Measurements from ENCODE around the gene AKAP6.

Gene AKAP6

GRCh38 chr14:32330351-32331111 lies 1.4 kb downstream of the AKAP6 start:
- FAIRE-seq (no peak), DNase-seq (ENCODE audit: extremely low spot score, insufficient read length, low read depth) (no peak)

- DNase-seq (ENCODE audit: extremely low spot score, insufficient read length, low read depth) (no peak), FAIRE-seq (no peak)
Measured at GRCh38 chr14:32331206-32331605, 2.1 kb downstream of the AKAP6 start.

- no peak for FAIRE-seq
- DNase-seq (ENCODE audit: extremely low spot score, insufficient read length, low read depth): no peak
Measured at GRCh38 chr14:32332415-32333316, 3.6 kb downstream of the AKAP6 start.

DNA sequence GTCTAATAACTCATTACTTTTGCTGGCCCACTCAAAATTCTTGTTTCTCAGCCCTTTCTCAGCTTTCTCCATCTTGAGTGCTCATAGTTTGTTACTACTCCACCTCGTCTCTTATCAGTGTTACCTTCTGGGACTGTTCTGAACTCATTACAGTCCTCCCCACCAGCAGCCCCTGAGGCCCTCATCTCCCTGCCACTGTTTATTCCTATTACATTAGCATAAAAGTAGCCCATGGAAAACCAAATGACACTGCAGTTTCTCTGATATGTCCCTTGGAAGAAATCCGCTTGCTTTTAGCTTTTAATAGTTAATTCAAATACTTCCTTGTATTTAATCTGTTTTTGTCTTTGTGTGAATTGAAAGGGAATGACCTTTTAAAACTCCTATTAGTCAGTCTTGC lies 7.6 kb downstream of the AKAP6 start:
- FAIRE-seq (no peak), DNase-seq (ENCODE audit: extremely low spot score, insufficient read length, low read depth) (no peak)

DNA sequence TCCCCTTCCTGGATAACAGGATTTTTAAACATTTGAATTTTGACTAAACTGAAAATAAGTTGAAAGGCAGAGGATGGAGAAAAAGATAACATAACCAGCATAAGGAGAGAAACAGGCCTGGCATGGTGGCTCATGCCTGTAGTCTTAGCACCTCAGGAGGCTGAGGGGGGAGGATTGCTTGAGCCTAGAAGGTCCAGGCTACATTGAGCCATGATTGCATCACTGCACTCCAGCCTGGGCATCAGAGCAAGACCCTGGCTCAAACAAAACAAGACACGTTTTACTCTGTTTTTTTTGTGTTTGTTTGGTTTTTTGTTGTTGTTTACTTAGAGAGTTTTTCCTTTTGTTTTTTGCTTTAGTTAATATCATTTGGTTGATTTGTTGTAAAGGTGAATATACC lies 8.7 kb downstream of the AKAP6 start:
- no peak for FAIRE-seq
- DNase-seq (ENCODE audit: extremely low spot score, insufficient read length, low read depth): no peak

DNA sequence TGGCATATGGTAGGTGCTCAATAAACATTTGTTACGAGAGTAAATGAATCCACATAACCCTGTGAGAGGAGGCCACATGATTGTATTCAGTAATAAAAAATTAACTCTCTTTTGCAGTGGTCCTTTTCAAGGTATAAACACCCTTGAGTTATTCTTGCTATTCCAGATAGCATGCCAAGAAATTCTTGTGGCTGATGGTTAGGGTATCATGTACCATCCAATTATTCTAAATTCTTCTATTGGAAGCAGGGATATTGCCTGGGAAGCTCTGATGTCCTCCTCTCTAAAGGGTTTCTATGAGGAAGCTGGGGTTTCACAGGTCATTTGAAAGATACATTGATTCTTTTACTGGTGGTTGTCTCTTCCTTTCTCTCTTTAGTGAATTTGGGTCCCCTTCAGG lies 10.1 kb downstream of the AKAP6 start:
- DNase-seq (ENCODE audit: extremely low spot score, insufficient read length, low read depth) (no peak), FAIRE-seq (no peak)

GRCh38 chr14:32341947-32342846 lies 13.1 kb downstream of the AKAP6 start:
- DNase-seq (ENCODE audit: extremely low spot score, insufficient read length, low read depth) (no peak), FAIRE-seq (no peak)

DNA sequence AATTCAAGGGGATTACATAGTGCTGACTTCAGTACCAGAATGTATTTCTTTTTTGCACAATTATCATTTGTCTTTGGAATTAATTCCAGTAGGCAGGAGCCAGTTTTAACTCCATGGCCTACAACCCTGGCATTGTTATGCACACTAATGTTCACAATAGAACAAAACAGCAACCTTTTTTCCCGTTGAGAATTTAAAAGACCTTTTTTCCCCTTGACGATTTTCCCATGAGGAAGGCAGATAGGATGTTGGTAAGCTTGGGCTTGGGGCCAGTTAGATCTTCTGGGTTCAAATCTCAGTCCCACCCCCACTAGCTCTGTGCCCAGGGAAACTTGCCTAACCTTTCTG lies 13.7 kb downstream of the AKAP6 start:
- FAIRE-seq (no peak), DNase-seq (ENCODE audit: extremely low spot score, insufficient read length, low read depth) (no peak)

GRCh38 chr14:32343926-32344430 lies 14.9 kb downstream of the AKAP6 start:
- DNase-seq (ENCODE audit: extremely low spot score, insufficient read length, low read depth) (no peak), FAIRE-seq (no peak)

GRCh38 chr14:32345311-32345791 lies 16.3 kb downstream of the AKAP6 start:
- DNase-seq (ENCODE audit: extremely low spot score, insufficient read length, low read depth): no peak
- FAIRE-seq: no peak

DNA sequence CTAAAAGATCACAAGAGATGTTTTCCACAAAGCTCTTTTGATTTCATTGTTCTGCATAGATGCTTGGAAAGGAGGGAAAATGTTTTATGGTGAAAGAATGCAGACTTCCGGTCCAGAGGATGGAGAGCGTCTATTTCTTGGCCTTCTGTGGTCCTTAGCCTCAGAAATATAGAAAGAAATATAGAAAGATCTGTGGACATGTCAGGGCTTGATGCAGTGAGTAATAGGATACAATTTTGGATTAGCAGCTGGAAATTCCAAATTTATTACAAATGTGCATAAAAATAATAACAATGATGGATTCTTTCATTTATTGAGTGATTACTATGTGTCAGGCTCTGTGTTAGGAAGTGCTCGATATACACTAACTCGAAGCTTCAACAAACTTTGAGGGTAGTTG lies 20.2 kb downstream of the AKAP6 start:
- no peak for DNase-seq (ENCODE audit: extremely low spot score, insufficient read length, low read depth)
- FAIRE-seq: no peak

DNA sequence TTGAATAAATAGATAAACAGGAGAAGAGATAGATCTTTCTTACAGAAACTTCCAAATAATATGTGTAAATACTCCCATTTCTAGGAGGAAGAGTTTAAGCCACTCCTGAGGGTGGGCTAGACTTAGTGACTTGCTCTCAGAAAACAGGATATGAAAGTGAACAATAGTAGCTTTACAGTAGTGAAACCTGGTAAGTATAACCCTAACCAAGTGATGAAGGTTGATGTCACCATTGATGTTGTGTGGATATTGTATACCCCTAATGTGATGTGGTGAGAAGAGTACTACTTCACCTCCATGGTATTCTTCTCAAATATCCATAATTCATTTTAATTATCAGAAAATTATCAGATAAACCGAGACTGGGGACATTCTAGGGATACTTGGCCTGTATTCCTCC lies 20.9 kb downstream of the AKAP6 start:
- FAIRE-seq: peak; percentile 52
- DNase-seq (ENCODE audit: extremely low spot score, insufficient read length, low read depth): no peak

DNA sequence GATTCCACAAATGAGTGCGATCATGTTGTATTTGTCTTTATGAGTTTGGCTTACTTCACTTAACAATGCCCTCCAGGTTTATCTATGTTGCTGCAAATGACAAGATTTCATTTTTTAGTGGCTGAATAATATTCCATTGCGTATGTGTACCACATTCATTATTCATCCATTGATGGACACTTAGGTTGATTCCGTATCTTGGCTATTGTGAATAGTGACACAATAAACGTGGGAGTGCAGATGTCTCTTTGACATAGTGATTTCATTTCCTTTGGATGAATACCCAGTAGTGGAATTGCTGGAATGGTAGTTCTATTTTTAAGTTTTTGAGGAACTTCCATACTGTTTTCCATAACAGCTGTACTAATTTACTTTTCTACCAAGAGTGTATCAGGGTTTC lies 23.5 kb downstream of the AKAP6 start:
- DNase-seq (ENCODE audit: extremely low spot score, insufficient read length, low read depth) (no peak), FAIRE-seq (no peak)

- no peak for FAIRE-seq
- DNase-seq (ENCODE audit: extremely low spot score, insufficient read length, low read depth): no peak
Measured at GRCh38 chr14:32354716-32355115, 25.6 kb downstream of the AKAP6 start.

DNA sequence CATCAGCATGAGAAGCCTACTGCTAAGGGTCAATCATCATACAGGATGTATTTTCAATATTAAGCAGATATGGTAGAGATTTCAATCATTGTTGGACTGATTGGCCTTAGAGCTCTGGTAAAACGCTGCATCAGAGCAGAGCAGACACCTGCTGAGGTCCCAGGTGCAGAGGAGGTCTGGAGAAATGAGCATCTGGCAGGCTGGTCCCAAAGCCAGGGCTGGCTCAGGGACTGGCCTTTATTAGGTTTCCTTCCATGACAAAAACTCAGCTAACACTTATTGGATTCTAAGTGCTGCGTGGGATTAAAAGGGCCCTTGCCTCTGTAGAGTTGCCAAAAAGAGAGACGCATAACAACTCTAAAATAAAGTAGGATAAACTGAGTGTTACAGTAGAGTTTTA lies 29.7 kb downstream of the AKAP6 start:
- FAIRE-seq: no peak
- DNase-seq (ENCODE audit: extremely low spot score, insufficient read length, low read depth): no peak

- FAIRE-seq (no peak), DNase-seq (ENCODE audit: extremely low spot score, insufficient read length, low read depth) (no peak)
Measured at GRCh38 chr14:32361674-32362073, 32.6 kb downstream of the AKAP6 start.

DNA sequence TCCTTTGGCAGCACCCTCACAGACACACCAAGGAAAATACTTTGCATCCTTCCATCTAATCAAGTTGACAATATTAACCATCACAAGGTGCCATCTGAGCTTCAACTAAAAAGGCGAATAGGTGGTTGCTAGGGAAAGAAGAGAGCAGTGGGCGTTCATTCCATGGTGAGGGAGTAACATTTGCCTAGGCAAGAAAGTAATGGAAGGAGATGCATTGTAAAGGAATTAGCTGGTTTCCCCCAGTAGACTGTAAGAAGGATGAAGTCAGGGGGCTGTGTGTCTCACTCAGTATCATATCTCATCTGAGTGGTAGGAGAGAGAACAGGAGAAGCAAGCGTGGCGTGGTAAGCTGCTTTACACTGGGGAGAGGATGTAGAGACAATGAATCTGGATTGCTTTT lies 34.7 kb downstream of the AKAP6 start:
- FAIRE-seq (no peak), DNase-seq (ENCODE audit: extremely low spot score, insufficient read length, low read depth) (no peak)

DNA sequence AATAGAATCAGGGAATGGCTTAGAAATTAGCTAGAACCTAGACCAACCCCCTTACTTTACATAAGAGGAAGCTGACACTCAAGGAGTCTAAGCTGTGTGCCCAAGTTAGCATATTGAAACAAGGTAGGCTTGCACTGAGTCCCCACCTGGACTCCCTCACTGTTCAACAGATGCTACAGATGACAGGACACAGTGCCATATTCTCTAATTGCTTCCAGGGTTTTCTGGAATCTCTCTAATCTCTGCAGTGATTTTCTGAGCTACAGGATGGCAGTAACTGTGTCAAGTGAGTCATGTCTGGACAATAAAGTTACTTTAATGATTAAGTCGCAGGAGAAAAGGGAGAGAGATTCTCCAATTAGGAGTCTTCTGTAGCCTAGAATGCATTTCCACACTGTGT lies 35.8 kb downstream of the AKAP6 start:
- DNase-seq (ENCODE audit: extremely low spot score, insufficient read length, low read depth) (no peak), FAIRE-seq (no peak)

DNA sequence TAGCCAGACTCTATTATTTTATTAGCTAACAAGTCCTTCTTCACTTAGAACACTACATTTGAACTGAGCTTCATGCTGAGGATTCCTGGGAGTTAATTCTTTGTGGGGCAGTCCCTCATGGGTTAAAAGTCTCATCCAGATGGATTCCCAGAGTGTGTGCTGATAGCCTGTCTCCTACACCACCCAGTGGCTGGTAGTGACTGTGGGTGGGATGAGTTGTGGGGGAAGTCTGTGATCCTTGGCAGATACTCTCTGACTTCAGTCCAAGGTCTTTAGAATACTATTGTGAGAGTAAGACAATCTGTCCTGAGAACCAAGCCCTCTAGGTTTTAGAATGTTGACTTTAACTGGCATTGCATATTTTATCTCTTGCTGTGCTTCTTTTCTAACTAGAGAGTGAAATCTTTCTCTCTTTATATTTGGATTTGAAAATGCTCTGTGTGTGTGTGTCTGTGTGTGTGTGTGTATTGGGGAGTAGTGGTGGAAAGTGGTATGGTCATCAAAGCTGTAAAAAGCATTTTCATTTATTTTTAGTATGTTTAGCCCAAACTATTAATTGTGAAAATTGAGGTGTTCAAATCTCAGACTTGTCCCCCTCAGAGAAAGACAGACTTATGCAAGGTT lies 37.3 kb downstream of the AKAP6 start:
- DNase-seq (ENCODE audit: extremely low spot score, insufficient read length, low read depth) (no peak), FAIRE-seq (no peak)

GRCh38 chr14:32366986-32367385 lies 37.9 kb downstream of the AKAP6 start:
- DNase-seq (ENCODE audit: extremely low spot score, insufficient read length, low read depth) (no peak), FAIRE-seq (no peak)
